ENCODE measurements around the gene MTURN.

The MTURN gene

DNA sequence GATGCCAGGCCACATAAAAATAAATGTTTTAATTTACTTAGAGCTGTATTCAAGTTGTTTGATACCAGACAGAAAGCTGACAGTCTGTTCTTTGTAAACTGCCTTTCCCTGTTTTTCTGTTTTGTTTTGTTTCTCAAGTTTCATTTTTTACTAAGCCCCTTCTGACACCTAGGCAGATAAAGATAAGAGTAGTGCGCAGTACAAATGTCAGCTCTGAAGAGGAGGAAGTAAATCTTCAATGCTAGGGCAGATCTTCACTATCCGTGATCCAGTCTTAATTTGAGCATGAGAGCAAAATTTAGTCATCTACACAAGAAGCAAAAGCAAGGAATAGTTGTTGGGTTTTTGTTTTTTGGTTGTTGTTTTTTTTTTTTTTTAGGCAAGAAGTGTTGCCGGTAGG, 27.3 kb downstream of the MTURN start:
- DNase-seq (ENCODE audit: low read depth in 2 of 2) = no peak

DNA sequence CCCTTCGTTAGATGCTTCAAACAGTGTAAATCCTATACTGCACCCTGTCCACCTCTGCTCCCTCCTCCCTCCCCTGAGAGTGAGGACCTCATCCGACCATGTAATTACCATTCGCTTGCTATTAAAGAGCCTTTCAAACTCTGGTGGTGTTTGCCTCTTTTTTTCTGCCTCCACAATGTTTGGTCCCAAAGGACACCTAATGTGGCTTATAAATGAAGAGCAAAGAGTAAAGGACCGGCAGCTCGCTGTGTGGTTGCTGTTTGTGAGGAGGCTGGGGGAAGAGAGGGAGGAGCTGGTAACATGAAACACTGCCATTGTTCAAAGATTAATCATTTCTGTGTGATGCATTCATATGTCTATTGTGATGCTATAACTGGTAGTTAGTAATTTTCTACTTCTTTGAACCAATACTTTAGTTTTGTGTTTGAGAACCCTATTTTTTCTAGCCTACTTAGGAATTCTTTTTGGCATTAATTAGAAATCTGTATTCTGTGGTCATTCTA, 27.9 kb downstream of the MTURN start:
- peak in 1 of 2 experiments; percentile 18 for DNase-seq (ENCODE audit: low read depth in 2 of 2)

DNA sequence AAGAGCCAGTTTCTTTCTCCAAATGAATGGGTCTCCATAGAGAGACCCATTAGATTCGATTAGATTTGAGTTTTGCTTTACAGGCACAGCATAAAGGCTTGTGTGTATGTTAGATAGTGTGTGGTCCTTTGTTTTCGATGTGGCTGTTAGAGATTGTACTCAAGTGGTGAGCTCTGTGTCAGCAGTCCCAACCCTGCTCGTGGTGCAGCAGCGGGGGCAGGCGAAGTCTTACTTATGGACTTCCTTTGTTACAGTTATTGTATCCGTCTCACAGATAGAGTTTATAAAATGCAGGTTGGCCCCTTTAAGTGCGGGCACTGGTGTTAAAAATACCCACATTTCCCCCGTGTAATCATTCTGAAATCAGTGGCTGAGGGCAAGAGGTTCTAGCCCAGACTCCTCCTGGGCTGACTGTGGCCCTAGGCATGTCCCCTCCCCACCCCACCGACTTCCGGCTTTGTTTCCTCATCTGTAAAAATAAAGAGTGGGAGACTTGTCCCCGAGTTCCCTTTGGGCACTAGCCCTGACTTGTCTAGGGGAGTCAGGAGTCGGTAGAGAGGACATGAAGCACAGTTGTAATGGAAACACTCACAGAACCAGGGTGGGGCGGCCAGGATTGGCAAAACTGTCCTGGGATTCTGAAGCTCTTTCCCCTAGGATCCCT, 28.6 kb downstream of the MTURN start:
- no peak for DNase-seq (ENCODE audit: low read depth in 2 of 2)

DNA sequence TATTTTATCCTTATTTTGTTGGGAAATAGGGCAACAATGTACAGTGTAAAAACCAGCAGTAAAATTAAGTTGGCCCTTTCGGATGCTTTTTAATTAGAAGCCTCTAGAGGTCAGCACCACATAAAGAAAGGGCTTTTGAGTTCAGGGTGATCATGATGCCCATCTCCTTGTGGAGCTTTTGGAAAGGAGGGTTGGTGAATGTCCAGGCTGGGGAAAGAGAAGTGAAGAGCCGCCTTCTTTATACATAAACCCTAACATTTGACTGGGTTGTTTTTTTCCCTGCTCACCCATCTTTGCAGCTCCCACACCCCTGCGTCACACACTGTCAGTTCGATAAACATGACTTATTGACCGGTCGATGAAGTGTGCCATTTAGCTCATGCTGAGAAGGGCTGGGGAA, 29.8 kb downstream of the MTURN start:
- peak in 1 of 2 experiments; percentile 25 for DNase-seq (ENCODE audit: low read depth in 2 of 2)

DNA sequence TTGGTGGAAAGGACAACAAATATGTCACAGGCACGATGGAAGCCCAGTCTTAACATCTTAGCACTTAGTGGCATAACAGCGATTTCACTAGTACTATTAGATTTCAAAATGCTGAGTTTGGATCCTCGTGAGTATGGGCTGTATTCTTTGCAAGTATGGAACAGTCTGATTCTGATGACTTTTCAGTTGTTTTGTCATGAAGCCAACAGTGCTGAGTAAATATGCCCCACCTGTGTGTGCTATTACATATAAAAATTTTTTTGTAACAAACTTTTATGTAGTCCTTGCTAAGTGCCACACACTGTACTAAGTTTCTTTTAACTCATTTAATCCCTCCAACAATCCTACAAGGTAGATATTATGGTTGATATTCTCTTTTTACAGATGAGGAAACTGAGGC, 30.8 kb downstream of the MTURN start:
- no peak for DNase-seq (ENCODE audit: low read depth in 2 of 2)

DNA sequence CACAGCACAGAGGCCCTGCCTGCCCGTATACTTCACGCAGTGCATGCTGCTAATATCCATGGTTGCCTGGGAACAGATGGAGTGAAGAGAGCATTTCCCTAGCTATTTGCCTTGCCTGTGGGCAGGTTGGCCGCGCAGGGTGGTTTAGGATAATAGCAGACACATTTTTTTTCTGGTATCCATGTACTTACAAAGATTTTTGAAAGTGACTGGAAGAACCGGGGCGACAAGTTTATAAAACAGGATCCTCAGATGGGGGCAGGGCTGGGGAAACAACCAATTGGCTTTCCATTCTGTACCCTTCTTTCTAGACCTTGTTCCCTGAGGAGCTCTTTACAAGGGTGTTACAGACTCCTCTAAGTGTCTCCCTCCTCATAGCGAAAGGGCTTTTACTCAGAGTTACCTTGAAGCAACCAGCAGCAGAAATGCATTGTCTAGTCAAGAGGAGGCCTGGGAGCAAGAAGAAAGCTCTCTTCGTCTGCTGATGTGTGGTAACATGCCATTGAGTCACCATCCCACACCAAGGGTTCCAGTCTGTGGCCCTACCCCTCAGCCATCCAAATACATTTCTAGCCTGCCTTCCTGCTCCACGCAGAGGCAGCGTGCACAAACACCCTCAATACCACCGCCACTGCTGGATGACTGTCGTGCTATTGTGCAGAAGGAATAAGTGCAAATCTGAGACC, 31.5 kb downstream of the MTURN start:
- DNase-seq (ENCODE audit: low read depth in 2 of 2) = no peak

DNA sequence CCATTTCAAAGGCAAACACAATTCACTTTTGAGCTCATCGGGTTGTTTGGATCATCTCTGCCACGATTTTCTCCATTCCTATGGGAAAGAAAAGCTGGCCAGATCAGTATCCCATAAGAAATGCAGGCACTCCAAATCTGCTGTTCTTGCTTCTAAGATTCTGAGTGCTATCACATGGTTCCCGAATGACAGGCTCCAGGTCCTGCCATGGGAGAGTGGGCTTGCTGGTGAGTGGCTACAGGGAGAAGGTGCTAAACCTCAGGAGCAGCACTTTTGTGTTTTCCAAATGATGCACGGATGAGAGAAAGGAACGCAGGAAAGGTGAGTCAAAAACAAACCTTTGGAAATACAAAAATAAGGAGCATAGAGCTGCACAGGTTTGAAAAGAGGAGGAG, 32.1 kb downstream of the MTURN start:
- no peak for DNase-seq (ENCODE audit: low read depth in 2 of 2)

DNA sequence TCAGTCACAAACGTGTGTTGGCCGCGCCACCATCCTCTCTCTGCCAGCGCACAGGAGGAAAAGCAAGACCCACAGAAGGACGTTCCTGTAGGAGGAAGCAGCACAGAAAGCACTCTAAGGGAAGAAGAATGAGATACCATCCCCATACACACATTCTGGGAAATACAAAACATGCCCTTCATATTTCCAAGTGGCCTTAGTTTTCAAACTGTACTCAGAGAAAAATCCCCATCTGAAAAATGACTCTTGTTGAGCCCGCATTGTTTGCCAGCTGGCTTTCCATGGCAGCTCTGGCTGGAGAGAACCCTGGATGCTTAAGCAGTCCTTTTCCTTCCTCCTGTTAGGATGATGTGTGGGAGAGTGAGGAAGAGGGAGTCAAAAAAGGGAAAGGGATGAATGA, 33.1 kb downstream of the MTURN start:
- no peak for DNase-seq (ENCODE audit: low read depth in 2 of 2)

DNA sequence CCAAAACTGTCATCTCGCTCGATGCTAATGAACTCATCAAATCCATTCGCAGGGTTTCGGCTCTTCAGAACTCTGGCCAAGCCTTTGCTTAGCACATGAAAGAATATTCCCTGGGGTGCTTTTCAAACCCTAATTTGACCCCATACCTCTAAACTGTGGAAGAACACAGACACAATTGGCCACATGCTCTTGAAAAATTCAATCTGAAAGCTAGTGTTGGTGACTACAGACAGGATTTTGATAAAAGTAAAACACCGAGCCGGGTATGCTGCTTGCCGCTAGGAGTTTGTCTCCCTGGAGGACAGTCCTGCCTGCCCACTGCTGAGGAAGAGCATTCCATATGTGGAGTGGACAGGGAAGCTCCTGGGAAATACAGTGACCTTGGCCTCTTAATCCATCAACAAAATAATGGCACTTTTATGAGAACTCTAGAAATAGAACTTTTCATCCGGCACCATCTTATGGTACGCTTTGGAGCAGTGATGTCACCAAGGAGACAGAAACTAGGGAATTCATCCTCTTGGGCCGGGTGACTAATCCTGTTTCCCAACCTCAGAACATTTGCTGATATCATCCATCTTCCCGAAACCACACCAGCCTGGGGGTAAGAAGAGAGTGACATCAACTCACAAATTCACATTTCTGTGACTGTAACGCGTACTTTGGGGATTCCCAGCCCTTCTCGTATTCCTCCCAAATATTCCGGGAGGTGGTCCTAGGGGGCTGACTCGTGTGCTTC, 34.2 kb downstream of the MTURN start:
- DNase-seq (ENCODE audit: low read depth in 2 of 2) = peak; percentile 61 to 64

GRCh38 chr7:30169579-30169978, 34.8 kb downstream of the MTURN start:
- DNase-seq (ENCODE audit: low read depth in 2 of 2) = no peak

DNA sequence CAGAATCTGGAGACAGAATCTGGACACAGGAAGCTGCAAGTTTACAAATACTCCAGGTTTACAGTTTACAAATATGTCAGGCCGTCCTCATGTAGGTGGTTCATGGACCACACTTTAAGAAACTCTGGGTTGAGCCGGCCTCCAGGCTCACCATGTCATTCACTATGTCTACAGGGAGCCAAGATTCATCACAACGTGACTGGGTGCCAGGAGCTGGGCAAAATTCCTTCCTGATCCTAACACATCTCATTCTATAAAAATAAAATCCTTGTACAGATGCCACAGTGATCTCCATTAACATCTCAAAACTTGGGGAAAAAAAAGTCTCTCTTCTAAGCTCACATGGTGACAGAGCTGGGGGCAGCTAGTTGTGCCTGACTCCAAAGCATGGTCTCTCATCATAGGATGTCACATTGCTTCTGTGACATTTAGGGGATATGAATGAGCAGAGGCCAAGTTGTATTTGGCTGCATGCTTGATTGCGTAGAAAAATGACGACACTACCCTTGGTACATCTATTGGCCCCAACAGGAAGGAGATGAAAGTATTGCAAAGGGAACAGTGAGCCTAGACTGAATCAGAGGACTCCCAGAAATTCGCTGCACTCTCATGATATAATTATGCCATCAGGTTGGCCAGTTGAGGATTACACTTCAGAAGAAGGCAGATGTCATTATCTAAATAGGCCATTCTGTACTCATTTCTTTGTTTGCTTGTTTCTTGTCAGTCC, 35.9 kb downstream of the MTURN start:
- DNase-seq (ENCODE audit: low read depth in 2 of 2) = no peak

DNA sequence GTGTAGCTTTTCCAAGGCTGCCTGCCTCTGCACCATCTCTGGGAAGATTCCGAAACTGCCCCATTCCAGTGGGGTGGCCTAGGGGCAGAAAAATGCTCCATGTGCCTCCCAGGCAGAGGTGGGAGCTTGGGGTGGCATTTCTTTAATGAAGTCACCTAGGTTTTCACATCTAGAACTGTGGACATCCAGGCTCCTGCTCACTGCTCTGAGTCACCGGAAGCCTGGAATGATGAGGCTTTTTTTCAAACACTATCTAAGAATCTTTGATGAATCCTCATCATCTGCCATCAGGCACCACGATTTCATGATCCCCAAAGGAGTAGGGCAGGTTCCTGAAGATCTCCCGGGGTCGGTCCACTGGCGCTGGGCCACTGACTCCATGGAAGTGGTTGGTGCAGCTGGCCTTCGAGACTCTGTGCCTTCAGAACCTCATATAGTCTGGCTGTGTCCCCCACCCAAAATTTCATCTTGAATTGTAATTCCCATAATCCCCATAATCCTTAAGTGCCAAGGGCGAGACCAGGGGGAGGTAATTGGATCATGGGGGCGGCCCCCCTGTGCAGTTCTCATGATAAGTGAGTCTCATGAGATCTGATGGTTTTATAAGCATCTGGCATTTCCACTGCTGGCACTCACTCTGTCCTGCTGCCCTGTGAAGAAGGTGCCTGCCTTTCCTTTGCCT, 37.1 kb downstream of the MTURN start:
- no peak for DNase-seq (ENCODE audit: low read depth in 2 of 2)

DNA sequence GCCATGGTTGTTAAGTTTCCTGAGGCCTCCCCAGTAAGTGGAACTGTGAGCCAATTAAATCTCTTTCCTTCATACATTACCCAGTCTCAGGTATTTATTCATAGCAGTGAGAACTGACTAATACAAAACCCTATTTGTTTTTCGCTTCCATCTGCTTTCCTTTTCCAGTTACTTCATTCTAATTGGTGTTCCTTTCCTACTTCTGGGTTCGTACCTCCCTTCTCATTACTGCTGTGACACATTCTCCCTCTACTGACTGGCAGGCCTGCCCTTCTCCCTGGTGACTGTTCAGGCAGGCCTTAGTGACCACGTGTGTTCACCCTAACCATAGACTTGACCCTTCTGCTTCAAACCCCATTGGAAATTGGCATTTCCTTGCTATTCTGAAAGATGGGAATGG, 37.7 kb downstream of the MTURN start:
- DNase-seq (ENCODE audit: low read depth in 2 of 2) = no peak

- peak; percentile 44 to 45 for DNase-seq (ENCODE audit: low read depth in 2 of 2)
These were observed 38.5 kb downstream of the MTURN start for GRCh38 chr7:30173058-30173897.

DNA sequence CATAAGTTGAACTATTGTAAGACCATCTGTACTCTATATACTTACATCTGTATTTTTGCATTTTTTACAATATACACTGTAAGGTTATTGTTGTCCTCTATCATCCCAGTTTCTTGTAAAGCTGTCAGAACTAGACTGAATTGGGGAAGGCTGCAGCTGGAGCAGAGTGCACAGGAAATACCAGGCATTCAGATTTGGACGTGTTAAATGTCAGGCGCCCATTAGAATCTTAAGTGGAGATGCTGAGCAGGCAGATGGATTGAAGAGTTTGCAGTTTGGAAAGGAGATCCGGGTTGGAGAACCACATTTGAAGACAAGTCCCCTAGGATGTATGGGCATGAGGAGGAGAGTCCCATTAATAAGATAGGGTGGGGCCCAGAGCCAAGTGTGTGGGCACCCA, 40.4 kb downstream of the MTURN start:
- DNase-seq (ENCODE audit: low read depth in 2 of 2) = no peak

DNA sequence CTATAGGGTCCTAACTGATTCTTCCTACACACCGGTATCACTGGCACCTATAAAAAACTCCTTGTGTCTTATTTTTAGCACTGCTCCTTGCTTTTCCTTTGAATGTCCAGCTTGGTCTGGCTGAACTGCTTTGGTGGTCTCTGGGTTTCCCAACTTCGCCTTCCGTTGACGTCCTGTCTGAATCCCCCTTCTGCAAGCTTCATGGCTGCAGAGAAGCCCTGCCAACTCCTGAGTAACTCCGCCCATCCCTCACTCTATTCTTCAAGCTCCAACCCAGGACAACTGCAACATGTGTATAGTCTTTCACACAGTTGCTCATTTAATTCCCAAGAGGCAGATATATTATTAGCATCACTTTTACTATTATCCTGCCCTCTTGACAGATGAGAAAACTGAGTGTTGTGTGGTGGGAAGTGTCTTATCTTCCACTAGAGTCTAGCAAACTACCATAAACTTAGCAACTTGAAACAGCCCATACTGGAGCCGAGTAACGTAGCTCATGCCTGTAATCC, 40.9 kb downstream of the MTURN start:
- no peak for DNase-seq (ENCODE audit: low read depth in 2 of 2)

GRCh38 chr7:30176463-30177109, 41.8 kb downstream of the MTURN start:
- DNase-seq (ENCODE audit: low read depth in 2 of 2) = no peak

- DNase-seq (ENCODE audit: low read depth in 2 of 2) = no peak
These were observed 42.4 kb downstream of the MTURN start for GRCh38 chr7:30177186-30177585.

DNA sequence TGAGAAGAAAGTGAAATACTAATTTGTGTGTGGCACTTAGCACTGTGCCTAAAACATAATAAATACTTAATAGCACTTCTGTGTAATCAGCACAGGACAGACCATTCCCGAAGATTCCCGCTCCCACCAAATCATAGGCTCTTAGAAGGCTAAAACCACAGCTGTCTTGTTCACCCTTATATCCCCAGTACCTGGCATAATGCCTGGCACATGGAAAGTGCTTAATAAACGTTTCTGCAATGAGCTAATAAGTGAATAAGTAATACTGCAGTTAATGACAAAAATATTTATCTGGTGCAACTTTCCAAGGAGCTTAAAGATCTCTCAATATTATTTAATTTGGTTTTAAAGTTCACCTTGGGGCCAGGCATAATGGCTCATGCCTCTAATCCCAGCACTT, 43.2 kb downstream of the MTURN start:
- DNase-seq (ENCODE audit: low read depth in 2 of 2) = no peak

Data from fibroblast of skin of left quadriceps (primary cell).